Vagina (tissue), 2 donors: Measurements from ENCODE around the gene ZNF107. TPM values are rescaled to one million over a fixed set of nuclear protein-coding genes. Genes with fewer than 3 reads are reported as not detected.
A peak's percentile ranks its signal among the peaks of the same experiment; 100 is the strongest.

ENCODE experiments used
- DNase-seq, 2 donors: peaks; one replicate each; pipeline ENCODE4 v3.0.0-alpha.2; 2017; ENCODE audit errors: extremely low spot score in 2 of 2
- H3K27ac ChIP-seq: fragments of 200-600 bp; sonication (generic); one replicate; pipeline ENCODE4 v1.5.1; 2019
- H3K27me3 ChIP-seq: fragments of 200-600 bp; sonication (generic); one replicate; pipeline ENCODE4 v1.5.1; 2019
- H3K36me3 ChIP-seq, 2 donors: fragments of 200-600 bp; sonication (generic); one replicate each; pipeline ENCODE4 v1.5.1; 2017 to 2019
- H3K4me1 ChIP-seq: fragments of 200-600 bp; sonication (generic); one replicate; pipeline ENCODE4 v1.5.1; 2019
- H3K4me3 ChIP-seq, 2 donors: fragments of 200-600 bp; sonication (generic); 1 replicate in 1 of 2; 2 replicates in 1 of 2; pipeline ENCODE4 v1.5.1; 2016 to 2019
- H3K9me3 ChIP-seq: fragments of 200-600 bp; sonication (generic); one replicate; pipeline ENCODE4 v1.5.1; 2019
- POLR2A ChIP-seq, 2 donors: fragments of 450-650 bp; IDR thresholded peaks; one replicate each; pipeline ENCODE4 v1.6.1; 2017; ENCODE audit warnings: antibody characterized with exemption in 2 of 2, mild to moderate bottlenecking in 2 of 2, moderate library complexity in 2 of 2
- POLR2AphosphoS5 ChIP-seq, 2 donors: sonication (generic); formaldehyde crosslinking; IDR thresholded peaks; one replicate each; pipeline ENCODE4 v1.9.0; 2017; ENCODE audit warnings: antibody characterized with exemption in 2 of 2, mild to moderate bottlenecking in 2 of 2, low read depth in 1 of 2; ENCODE audit not compliant: insufficient read depth in 1 of 2
- intact Hi-C: fragments of 100-400 bp; cut with DNase I; formaldehyde crosslinking; loops from one replicate; pipeline ENCODE4 v1.15.1; 2023
- total RNA-seq: library from RNA; depleted of rRNA; stranded (reverse); fragments of >200 nt; gene quantifications from one replicate; pipeline ENCODE4 v1.2.3, GENCODE V29; 2016
- TF ChIP-seq, protein P1 (sequence below), 3 experiments: fragments of 450-650 bp in 2 of 3; fragments of 200-600 bp in 1 of 3; sonication (generic) in 1 of 3; IDR thresholded peaks; one replicate each; pipeline ENCODE4 v1.5.1; 2017 to 2019; ENCODE audit warnings: antibody characterized with exemption in 3 of 3, mild to moderate bottlenecking in 2 of 3, moderate library complexity in 2 of 3

ZNF107 gene
- total RNA-seq, 1 donor from 2014 or later: 9.3 TPM

DNA sequence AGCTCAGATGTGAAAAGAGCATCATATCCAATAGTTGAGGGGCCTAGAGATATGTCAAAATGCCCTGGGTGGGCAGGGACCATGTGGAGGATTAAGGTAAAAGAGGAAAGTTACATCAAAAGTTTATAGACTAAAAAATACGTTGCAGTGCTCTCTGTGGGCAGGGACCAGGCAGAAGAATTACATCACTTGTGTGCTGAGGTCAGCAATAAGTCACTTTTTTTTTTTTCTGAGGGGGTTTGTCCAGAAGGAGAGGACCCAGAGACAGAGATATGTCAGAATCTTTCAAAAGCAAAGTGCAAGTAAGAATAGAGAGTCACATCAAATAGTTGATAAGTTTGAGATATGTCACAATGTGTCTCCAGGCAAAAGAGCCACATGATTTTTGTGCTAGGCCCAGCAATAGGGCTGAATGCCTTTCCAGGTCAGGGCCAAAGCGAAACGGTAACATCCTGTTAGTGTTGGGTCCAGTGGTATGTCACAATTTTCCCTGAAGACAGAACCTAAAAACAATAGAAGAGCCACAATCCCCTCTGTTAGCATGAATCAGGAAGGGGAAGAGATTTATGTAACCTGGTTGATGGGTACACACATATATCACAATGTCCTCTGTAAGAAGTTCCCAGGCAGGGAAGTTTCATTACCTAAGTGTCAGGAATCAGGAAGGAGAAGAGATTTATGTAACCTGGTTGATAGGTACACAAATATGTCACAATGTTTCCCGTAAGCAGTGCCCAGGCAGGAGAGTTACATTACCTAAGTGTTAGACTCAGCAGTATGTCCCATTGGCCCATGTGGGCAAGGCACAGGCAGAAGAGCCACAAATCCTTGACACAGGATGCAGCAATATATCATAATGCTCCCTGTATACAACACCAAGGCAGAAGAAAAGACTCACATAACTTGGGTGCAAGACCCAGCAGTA lies 28.1 kb upstream of the ZNF107 start:
- no peak overlapping the region for H3K4me3 ChIP-seq
- no peaks in the 10 kb centered on the region for H3K27me3 ChIP-seq
- TF ChIP-seq POLR2A (IDR thresholded peaks at IDR 0.05) (no peak), POLR2AphosphoS5 (IDR thresholded peaks at IDR 0.05; ENCODE audit: insufficient read depth in 1 of 2, low read depth in 1 of 2) (peak in 1 of 2 donors; percentile 36)
- intact Hi-C loops: no loop called here
- no peak overlapping the region for H3K27ac ChIP-seq
- no peak for DNase-seq
- H3K4me1 ChIP-seq: no peaks in the 10 kb centered on the region
- no peaks in the 10 kb centered on the region for H3K36me3 ChIP-seq
- no peaks in the 10 kb centered on the region for H3K9me3 ChIP-seq

DNA sequence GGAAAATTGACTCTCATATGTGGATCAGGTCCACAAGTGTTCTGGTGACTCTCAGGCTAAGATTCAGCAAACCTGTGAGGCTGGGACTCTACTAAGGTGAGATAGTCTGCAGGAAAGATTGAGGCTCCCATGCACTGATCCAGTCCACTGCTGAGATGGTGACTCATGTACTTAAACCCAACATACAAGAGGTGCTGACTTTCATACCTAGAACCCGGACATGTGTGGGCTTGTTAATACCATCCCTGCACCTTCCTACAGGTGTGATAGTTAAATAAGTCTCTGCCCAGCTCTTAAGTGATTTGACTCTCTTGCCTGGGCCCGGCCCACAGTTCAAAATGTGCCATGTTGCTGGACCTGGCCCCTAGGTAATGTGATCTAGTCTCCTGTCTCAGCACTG lies 27.1 kb upstream of the ZNF107 start:
- no peaks in the 10 kb centered on the region for H3K9me3 ChIP-seq
- no peaks in the 10 kb centered on the region for H3K4me1 ChIP-seq
- TF ChIP-seq POLR2A (IDR thresholded peaks at IDR 0.05) (no peak), POLR2AphosphoS5 (IDR thresholded peaks at IDR 0.05; ENCODE audit: insufficient read depth in 1 of 2, low read depth in 1 of 2) (no peak)
- no peaks in the 10 kb centered on the region for H3K36me3 ChIP-seq
- H3K27me3 ChIP-seq: no peaks in the 10 kb centered on the region
- intact Hi-C loops: no loop called here
- no peak for DNase-seq
- no peak overlapping the region for H3K27ac ChIP-seq
- H3K4me3 ChIP-seq: no peak overlapping the region

DNA sequence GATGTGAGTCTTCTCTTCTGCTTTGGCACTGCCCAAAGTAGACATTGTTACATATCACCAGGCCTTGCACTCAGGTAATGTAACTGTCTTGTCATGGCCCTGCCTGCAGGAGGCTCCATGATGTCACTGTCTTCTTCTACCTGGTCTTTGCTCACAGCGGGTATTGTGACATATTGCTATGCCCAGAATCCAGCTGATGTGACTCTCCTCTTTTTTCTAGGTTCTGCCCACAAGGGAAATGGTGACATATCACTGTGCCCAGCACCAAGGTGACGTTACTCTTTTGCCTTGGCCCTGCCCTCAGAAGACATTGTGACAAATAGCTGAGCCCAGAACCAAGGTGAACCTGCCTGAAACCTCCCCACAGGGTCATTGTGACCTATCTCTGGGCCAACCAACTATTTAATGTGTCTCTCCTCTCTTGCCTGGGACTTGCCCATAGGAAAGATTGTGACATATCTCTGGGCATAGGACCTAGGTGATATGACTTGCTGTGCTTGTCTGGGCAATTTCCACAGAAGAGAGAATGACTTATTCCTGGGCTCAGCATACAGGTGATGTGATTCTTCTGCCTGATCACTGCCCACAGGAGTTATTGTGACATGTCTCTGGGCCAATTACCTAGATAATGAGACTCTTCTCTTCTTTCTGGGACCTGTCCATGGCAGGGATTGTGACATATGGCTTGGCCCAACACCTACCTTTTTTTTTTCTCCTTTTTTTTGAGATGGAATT lies 26.5 kb upstream of the ZNF107 start:
- DNase-seq: no peak
- Histone ChIP-seq H3K36me3 (no peaks in the 10 kb centered on the region), H3K27me3 (no peaks in the 10 kb centered on the region), H3K4me3 (no peak overlapping the region), H3K9me3 (no peaks in the 10 kb centered on the region), H3K4me1 (no peaks in the 10 kb centered on the region), H3K27ac (no peak overlapping the region)
- TF ChIP-seq, protein P1, sequence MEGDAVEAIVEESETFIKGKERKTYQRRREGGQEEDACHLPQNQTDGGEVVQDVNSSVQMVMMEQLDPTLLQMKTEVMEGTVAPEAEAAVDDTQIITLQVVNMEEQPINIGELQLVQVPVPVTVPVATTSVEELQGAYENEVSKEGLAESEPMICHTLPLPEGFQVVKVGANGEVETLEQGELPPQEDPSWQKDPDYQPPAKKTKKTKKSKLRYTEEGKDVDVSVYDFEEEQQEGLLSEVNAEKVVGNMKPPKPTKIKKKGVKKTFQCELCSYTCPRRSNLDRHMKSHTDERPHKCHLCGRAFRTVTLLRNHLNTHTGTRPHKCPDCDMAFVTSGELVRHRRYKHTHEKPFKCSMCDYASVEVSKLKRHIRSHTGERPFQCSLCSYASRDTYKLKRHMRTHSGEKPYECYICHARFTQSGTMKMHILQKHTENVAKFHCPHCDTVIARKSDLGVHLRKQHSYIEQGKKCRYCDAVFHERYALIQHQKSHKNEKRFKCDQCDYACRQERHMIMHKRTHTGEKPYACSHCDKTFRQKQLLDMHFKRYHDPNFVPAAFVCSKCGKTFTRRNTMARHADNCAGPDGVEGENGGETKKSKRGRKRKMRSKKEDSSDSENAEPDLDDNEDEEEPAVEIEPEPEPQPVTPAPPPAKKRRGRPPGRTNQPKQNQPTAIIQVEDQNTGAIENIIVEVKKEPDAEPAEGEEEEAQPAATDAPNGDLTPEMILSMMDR (IDR thresholded peaks at IDR 0.05): no peak
- TF ChIP-seq POLR2AphosphoS5 (IDR thresholded peaks at IDR 0.05; ENCODE audit: insufficient read depth in 1 of 2, low read depth in 1 of 2): peak in 1 of 2 donors; percentile 27
- TF ChIP-seq POLR2A (IDR thresholded peaks at IDR 0.05): no peak
- intact Hi-C loops: no loop called here

DNA sequence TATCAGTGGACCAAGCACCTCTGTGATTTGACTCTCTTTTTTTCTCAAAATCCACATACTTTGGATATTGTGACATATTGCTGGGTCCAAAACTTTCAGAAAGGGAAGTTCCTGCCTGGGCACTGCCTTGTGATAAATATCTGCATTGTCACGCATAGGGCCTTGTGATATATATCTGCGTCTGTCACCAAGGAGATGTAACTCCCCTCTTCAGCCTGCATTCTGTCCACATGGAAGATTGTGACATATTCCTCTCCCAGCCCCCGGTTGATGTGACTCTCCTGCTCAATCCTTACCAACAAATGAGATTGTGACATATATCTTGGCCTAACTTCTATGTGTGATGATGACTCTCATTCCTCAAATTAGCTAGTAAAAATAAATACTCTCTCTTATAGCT lies 25.4 kb upstream of the ZNF107 start:
- no peaks in the 10 kb centered on the region for H3K36me3 ChIP-seq
- no peak overlapping the region for H3K4me3 ChIP-seq
- no peaks in the 10 kb centered on the region for H3K4me1 ChIP-seq
- intact Hi-C loops: no loop called here
- H3K27ac ChIP-seq: no peak overlapping the region
- no peaks in the 10 kb centered on the region for H3K9me3 ChIP-seq
- H3K27me3 ChIP-seq: no peaks in the 10 kb centered on the region
- DNase-seq: no peak
- TF ChIP-seq POLR2AphosphoS5 (IDR thresholded peaks at IDR 0.05; ENCODE audit: insufficient read depth in 1 of 2, low read depth in 1 of 2): no peak
- TF ChIP-seq, protein P1 (IDR thresholded peaks at IDR 0.05): no peak
- TF ChIP-seq POLR2A (IDR thresholded peaks at IDR 0.05): no peak

DNA sequence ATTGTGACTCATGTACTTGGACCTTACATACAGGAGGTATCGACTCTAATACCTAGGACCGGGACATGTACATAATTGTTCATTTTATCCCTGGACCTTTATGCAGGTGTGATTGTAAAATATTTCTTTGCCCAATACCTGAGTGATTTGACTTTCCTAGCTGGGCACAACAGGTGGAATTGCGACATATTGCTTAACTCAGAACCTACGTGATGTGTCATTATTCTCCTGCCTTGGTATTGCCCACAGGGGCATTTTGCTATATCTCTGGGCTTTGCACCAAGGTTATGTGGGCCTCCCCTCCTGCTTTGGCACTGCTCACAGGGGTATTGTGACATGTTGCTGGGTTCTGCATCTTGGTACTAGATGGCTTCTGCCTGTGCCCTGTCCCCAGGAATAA lies 23.9 kb upstream of the ZNF107 start:
- no peak for DNase-seq
- H3K27ac ChIP-seq: no peak overlapping the region
- no peaks in the 10 kb centered on the region for H3K9me3 ChIP-seq
- intact Hi-C loops: no loop called here
- H3K36me3 ChIP-seq: no peaks in the 10 kb centered on the region
- H3K4me3 ChIP-seq: no peak overlapping the region
- no peaks in the 10 kb centered on the region for H3K27me3 ChIP-seq
- no peak for TF ChIP-seq POLR2AphosphoS5 (IDR thresholded peaks at IDR 0.05; ENCODE audit: insufficient read depth in 1 of 2, low read depth in 1 of 2)
- no peak for TF ChIP-seq POLR2A (IDR thresholded peaks at IDR 0.05)
- TF ChIP-seq, protein P1 (IDR thresholded peaks at IDR 0.05): no peak
- H3K4me1 ChIP-seq: no peaks in the 10 kb centered on the region
